ENCODE measurements around the gene RHOC. TPM values are rescaled to one million over a fixed set of nuclear protein-coding genes. Genes with fewer than 3 reads are reported as not detected.

Gene RHOC
- total and polyA plus RNA-seq, 4 donors = 50.4 to 102 (median 68.8) TPM

GRCh38 chr1:112708002-112708448 is 1.1 kb upstream of the RHOC start:
- H3K9ac ChIP-seq (ENCODE audit: low read depth in 1 of 2, low read length in 2 of 2) = no peak overlapping the region
- H3K4me1 ChIP-seq (ENCODE audit: control insufficient read depth in 4 of 4, insufficient read depth in 4 of 4, low read length in 3 of 4) = peaks cover 6 to 29% (median 18%) of the 10 kb centered on the region in 4 donors
- no peak for DNase-seq (ENCODE audit: low spot score)
- H3K27ac ChIP-seq (ENCODE audit: low read depth in 1 of 2, low read length in 2 of 2) = no peak overlapping the region
- no peaks in the 10 kb centered on the region for H3K27me3 ChIP-seq (ENCODE audit: control insufficient read depth in 4 of 4, insufficient read depth in 4 of 4, low read length in 3 of 4)
- no peak for TF ChIP-seq SP1 (IDR thresholded peaks at IDR 0.05)
- TF ChIP-seq, protein P1, sequence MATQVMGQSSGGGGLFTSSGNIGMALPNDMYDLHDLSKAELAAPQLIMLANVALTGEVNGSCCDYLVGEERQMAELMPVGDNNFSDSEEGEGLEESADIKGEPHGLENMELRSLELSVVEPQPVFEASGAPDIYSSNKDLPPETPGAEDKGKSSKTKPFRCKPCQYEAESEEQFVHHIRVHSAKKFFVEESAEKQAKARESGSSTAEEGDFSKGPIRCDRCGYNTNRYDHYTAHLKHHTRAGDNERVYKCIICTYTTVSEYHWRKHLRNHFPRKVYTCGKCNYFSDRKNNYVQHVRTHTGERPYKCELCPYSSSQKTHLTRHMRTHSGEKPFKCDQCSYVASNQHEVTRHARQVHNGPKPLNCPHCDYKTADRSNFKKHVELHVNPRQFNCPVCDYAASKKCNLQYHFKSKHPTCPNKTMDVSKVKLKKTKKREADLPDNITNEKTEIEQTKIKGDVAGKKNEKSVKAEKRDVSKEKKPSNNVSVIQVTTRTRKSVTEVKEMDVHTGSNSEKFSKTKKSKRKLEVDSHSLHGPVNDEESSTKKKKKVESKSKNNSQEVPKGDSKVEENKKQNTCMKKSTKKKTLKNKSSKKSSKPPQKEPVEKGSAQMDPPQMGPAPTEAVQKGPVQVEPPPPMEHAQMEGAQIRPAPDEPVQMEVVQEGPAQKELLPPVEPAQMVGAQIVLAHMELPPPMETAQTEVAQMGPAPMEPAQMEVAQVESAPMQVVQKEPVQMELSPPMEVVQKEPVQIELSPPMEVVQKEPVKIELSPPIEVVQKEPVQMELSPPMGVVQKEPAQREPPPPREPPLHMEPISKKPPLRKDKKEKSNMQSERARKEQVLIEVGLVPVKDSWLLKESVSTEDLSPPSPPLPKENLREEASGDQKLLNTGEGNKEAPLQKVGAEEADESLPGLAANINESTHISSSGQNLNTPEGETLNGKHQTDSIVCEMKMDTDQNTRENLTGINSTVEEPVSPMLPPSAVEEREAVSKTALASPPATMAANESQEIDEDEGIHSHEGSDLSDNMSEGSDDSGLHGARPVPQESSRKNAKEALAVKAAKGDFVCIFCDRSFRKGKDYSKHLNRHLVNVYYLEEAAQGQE (IDR thresholded peaks at IDR 0.05) = no peak
- no peak for TF ChIP-seq YY1 (IDR thresholded peaks at IDR 0.05)
- TF ChIP-seq EGR1 (IDR thresholded peaks at IDR 0.05; ENCODE audit: low read depth in 2 of 2) = no peak
- no peak for TF ChIP-seq JUND (IDR thresholded peaks at IDR 0.05)
- TF ChIP-seq TAF1 (conservative IDR thresholded peaks at IDR 0.05) = no peak
- no peak for TF ChIP-seq RAD21 (IDR thresholded peaks at IDR 0.05)
- TF ChIP-seq GABPA (IDR thresholded peaks at IDR 0.05 in 1 of 2, conservative IDR thresholded peaks at IDR 0.05 in 1 of 2) = no peak
- no peak for TF ChIP-seq FOXA1 (IDR thresholded peaks at IDR 0.05)
- TF ChIP-seq, protein P2, sequence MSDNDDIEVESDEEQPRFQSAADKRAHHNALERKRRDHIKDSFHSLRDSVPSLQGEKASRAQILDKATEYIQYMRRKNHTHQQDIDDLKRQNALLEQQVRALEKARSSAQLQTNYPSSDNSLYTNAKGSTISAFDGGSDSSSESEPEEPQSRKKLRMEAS (IDR thresholded peaks at IDR 0.05) = no peak
- TF ChIP-seq NR2F2 (IDR thresholded peaks at IDR 0.05) = no peak
- no peak for TF ChIP-seq FOXA2 (IDR thresholded peaks at IDR 0.05)
- no peak for TF ChIP-seq HNF4G (IDR thresholded peaks at IDR 0.05)
- TF ChIP-seq CTCF (IDR thresholded peaks at IDR 0.05; ENCODE audit: low read depth, low read length, missing input control) = no peak
- no peak for TF ChIP-seq ATF3 (IDR thresholded peaks at IDR 0.05)
- TF ChIP-seq HNF4A (conservative IDR thresholded peaks at IDR 0.05) = no peak
- no peak for TF ChIP-seq RXRA (IDR thresholded peaks at IDR 0.05)
- TF ChIP-seq, protein P3, sequence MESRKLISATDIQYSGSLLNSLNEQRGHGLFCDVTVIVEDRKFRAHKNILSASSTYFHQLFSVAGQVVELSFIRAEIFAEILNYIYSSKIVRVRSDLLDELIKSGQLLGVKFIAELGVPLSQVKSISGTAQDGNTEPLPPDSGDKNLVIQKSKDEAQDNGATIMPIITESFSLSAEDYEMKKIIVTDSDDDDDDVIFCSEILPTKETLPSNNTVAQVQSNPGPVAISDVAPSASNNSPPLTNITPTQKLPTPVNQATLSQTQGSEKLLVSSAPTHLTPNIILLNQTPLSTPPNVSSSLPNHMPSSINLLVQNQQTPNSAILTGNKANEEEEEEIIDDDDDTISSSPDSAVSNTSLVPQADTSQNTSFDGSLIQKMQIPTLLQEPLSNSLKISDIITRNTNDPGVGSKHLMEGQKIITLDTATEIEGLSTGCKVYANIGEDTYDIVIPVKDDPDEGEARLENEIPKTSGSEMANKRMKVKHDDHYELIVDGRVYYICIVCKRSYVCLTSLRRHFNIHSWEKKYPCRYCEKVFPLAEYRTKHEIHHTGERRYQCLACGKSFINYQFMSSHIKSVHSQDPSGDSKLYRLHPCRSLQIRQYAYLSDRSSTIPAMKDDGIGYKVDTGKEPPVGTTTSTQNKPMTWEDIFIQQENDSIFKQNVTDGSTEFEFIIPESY (IDR thresholded peaks at IDR 0.05) = no peak
- WGBS = 82% methylated on average over 6 of the region's 6 CpGs
- no peak overlapping the region for H3K4me3 ChIP-seq (ENCODE audit: low read depth in 1 of 3, low read length in 3 of 3)
- H3K9me3 ChIP-seq (ENCODE audit: control insufficient read depth in 4 of 4, low read length in 3 of 4) = no peaks in the 10 kb centered on the region
- H3K36me3 ChIP-seq (ENCODE audit: control insufficient read depth in 4 of 4, insufficient read depth in 3 of 4, low read depth in 1 of 4, low read length in 3 of 4) = no peaks in the 10 kb centered on the region

Measured in liver (tissue), 9 donors.